IMR-90 (cell line): ENCODE data around the gene GP1BA. TPM values are rescaled to one million over a fixed set of nuclear protein-coding genes. Genes with fewer than 3 reads are reported as not detected.

Experiments used
- ATAC-seq: fragments of 200-7000 bp; cut with Tn5 transposase; 2 replicates; pipeline ENCODE4 v1.9.1; 2020; ENCODE audit warnings: low read depth, mild to moderate bottlenecking, moderate library complexity
- BruUV-seq: library from RNA; stranded (reverse); fragments of 400-500 nt; replicated peaks from 2 replicates; lab custom pipeline; 2021; lab: Mats Ljungman, UMichigan
- CTCF ChIA-PET: fragments of 300-600 bp; formaldehyde crosslinking; extraction: SDS; loops from one replicate; lab custom pipeline; 2021; ENCODE audit warnings: antibody characterized with exemption; lab: Yijun Ruan, JAX
- POLR2A ChIA-PET: fragments of 300-600 bp; sonication (Branson Sonifier 250); formaldehyde crosslinking; loops from one replicate; lab custom pipeline; 2022; ENCODE audit warnings: antibody characterized with exemption; ENCODE audit not compliant: unreplicated experiment; lab: Charles Lee
- DNase-seq: peaks from one replicate; pipeline ENCODE4 v3.0.0; 2013
- H2AFZ ChIP-seq: replicated peaks from 2 replicates; pipeline ENCODE3; 2013; ENCODE audit warnings: low read length, mild to moderate bottlenecking; ENCODE audit not compliant: poor library complexity
- H2AK5ac ChIP-seq: 2 replicates; pipeline ENCODE4 v1.6.1; 2013; ENCODE audit warnings: low read depth, low read length, inconsistent platforms
- H2AK9ac ChIP-seq: replicated peaks from 2 replicates; pipeline ENCODE3; 2013; ENCODE audit warnings: mild to moderate bottlenecking, low read depth, low read length, moderate library complexity; ENCODE audit not compliant: poor library complexity
- H2BK120ac ChIP-seq: 2 replicates; pipeline ENCODE4 v1.6.1; 2013; ENCODE audit warnings: low read depth, low read length, inconsistent platforms
- H2BK15ac ChIP-seq: 3 replicates; pipeline ENCODE4 v1.6.1; 2013; ENCODE audit warnings: low read depth, low read length, inconsistent platforms
- H2BK20ac ChIP-seq: 2 replicates; pipeline ENCODE4 v1.6.1; 2013; ENCODE audit warnings: low read depth, mild to moderate bottlenecking, inconsistent platforms, low read length, moderate library complexity
- H2BK5ac ChIP-seq: 2 replicates; pipeline ENCODE4 v1.6.1; 2013; ENCODE audit warnings: mild to moderate bottlenecking, low read depth, low read length, inconsistent platforms; ENCODE audit not compliant: poor library complexity, severe bottlenecking
- H3K14ac ChIP-seq: replicated peaks from 2 replicates; pipeline ENCODE4 v1.6.1; 2013; ENCODE audit warnings: low read depth, low read length, inconsistent platforms
- H3K18ac ChIP-seq: 2 replicates; pipeline ENCODE4 v1.6.1; 2013; ENCODE audit warnings: low read depth, low read length, control low read depth
- H3K23ac ChIP-seq: 2 replicates; pipeline ENCODE4 v1.6.1; 2013; ENCODE audit warnings: low read depth, low read length, inconsistent platforms
- H3K27ac ChIP-seq: 2 replicates; pipeline ENCODE4 v1.5.1; 2013; ENCODE audit warnings: mild to moderate bottlenecking, control low read depth, low read length; ENCODE audit not compliant: insufficient read depth
- H3K27me3 ChIP-seq: 2 replicates; pipeline ENCODE4 v1.6.1; 2013; ENCODE audit warnings: low read length; ENCODE audit not compliant: control insufficient read depth, insufficient read depth
- H3K36me3 ChIP-seq: 2 replicates; pipeline ENCODE4 v1.6.1; 2013; ENCODE audit warnings: low read length, mixed read lengths; ENCODE audit not compliant: control insufficient read depth, insufficient read depth
- H3K4ac ChIP-seq: 2 replicates; pipeline ENCODE4 v1.6.1; 2013; ENCODE audit warnings: low read depth, low read length, inconsistent platforms
- H3K4me1 ChIP-seq: 2 replicates; pipeline ENCODE4 v1.6.1; 2013; ENCODE audit warnings: low read length, mixed read lengths; ENCODE audit not compliant: control insufficient read depth, insufficient read depth
- H3K4me2 ChIP-seq: 2 replicates; pipeline ENCODE4 v1.6.1; 2013; ENCODE audit warnings: low read depth, mild to moderate bottlenecking, control low read depth, low read length, moderate library complexity
- H3K4me3 ChIP-seq: 2 replicates; pipeline ENCODE4 v1.5.1; 2013; ENCODE audit warnings: low read depth, mild to moderate bottlenecking, control low read depth, low read length, moderate library complexity; ENCODE audit not compliant: insufficient read depth
- H3K56ac ChIP-seq: 2 replicates; pipeline ENCODE4 v1.6.1; 2013; ENCODE audit warnings: low read length, inconsistent platforms; ENCODE audit not compliant: insufficient read depth; ENCODE audit errors: extremely low read depth
- H3K79me1 ChIP-seq, 2 experiments: 2 replicates each; pipeline ENCODE4 v1.6.1; 2013; ENCODE audit warnings: low read length in 2 of 2, inconsistent platforms in 1 of 2, low read depth in 1 of 2
- H3K9ac ChIP-seq: 2 replicates; pipeline ENCODE4 v1.6.1; 2013; ENCODE audit warnings: low read depth, low read length, control low read depth
- H3K9me1 ChIP-seq: 2 replicates; pipeline ENCODE4 v1.6.1; 2013; ENCODE audit warnings: low read length, inconsistent platforms; ENCODE audit not compliant: insufficient read depth
- H3K9me3 ChIP-seq: 2 replicates; pipeline ENCODE4 v1.6.1; 2013; ENCODE audit warnings: low read length; ENCODE audit not compliant: control insufficient read depth, insufficient read depth
- H4K20me1 ChIP-seq: 2 replicates; pipeline ENCODE4 v1.6.1; 2013; ENCODE audit warnings: low read length, inconsistent platforms; ENCODE audit not compliant: insufficient read depth
- H4K5ac ChIP-seq: 2 replicates; pipeline ENCODE4 v1.6.1; 2013; ENCODE audit warnings: mild to moderate bottlenecking, low read depth, low read length, control low read depth
- H4K8ac ChIP-seq, 2 experiments: 2 replicates each; pipeline ENCODE4 v1.6.1; 2013; ENCODE audit warnings: low read depth in 2 of 2, low read length in 2 of 2, control low read depth in 1 of 2, inconsistent platforms in 1 of 2
- H4K91ac ChIP-seq: 2 replicates; pipeline ENCODE4 v1.6.1; 2013; ENCODE audit warnings: low read depth, low read length, inconsistent platforms; ENCODE audit not compliant: insufficient read depth
- BHLHE40 ChIP-seq: fragments of 150-350 bp; IDR thresholded peaks from 2 replicates; pipeline ENCODE4 v1.6.1; 2016; ENCODE audit warnings: mild to moderate bottlenecking, low read depth, low read length
- CEBPB ChIP-seq: IDR thresholded peaks from 2 replicates; pipeline ENCODE4 v1.6.1; 2012; ENCODE audit warnings: low read depth, low read length, improper control_type of control experiment
- FOS ChIP-seq: fragments of 150-350 bp; IDR thresholded peaks from 2 replicates; pipeline ENCODE4 v1.6.1; 2016; ENCODE audit warnings: low read depth, low read length
- MAFK ChIP-seq: IDR thresholded peaks from 2 replicates; pipeline ENCODE4 v1.6.1; 2012; ENCODE audit warnings: low read depth, low read length, improper control_type of control experiment
- MAZ ChIP-seq: IDR thresholded peaks from 2 replicates; pipeline ENCODE4 v1.6.1; 2012; ENCODE audit warnings: low read depth, mild to moderate bottlenecking, low read length, improper control_type of control experiment, moderate library complexity, borderline replicate concordance
- MXI1 ChIP-seq: IDR thresholded peaks from 2 replicates; pipeline ENCODE4 v1.6.1; 2012; ENCODE audit warnings: low read depth, mild to moderate bottlenecking, low read length, moderate library complexity, borderline replicate concordance
- NFE2L2 ChIP-seq: fragments of 150-350 bp; IDR thresholded peaks from 2 replicates; pipeline ENCODE4 v1.6.1; 2016; ENCODE audit warnings: low read depth, mild to moderate bottlenecking, low read length
- POLR2A ChIP-seq: IDR thresholded peaks from 2 replicates; pipeline ENCODE4 v1.6.1; 2012; ENCODE audit warnings: mild to moderate bottlenecking, low read depth, low read length
- RAD21 ChIP-seq: IDR thresholded peaks from 2 replicates; pipeline ENCODE4 v1.6.1; 2012; ENCODE audit warnings: low read length, improper control_type of control experiment
- RCOR1 ChIP-seq: IDR thresholded peaks from 2 replicates; pipeline ENCODE4 v1.6.1; 2012; ENCODE audit warnings: mild to moderate bottlenecking, low read length, improper control_type of control experiment; ENCODE audit not compliant: insufficient replicate concordance
- SMC3 ChIP-seq: fragments of 150-350 bp; IDR thresholded peaks from 2 replicates; pipeline ENCODE4 v1.6.1; 2016; ENCODE audit warnings: low read depth, mild to moderate bottlenecking, antibody characterized with exemption, low read length, moderate library complexity
- WGBS, 2 experiments: methylation state at CpG; one replicate each; pipeline versions ENCODE4 v1.1.5 to v1.1.7; 2013; ENCODE audit warnings: missing lambda C conversion rate in 2 of 2; ENCODE audit not compliant: insufficient read length in 1 of 2; ENCODE audit errors: extremely low coverage in 2 of 2; 5-methylcytosine and 5-hydroxymethylcytosine counted together
- dilution Hi-C: fragments of 300-500 bp; cut with HindIII; formaldehyde crosslinking; loops from one replicate; pipeline ENCODE4 v1.14.3; 2018; ENCODE audit warnings: low sequenced_read_pairs; ENCODE audit not compliant: unreplicated experiment
- in situ Hi-C: fragments of 300-500 bp; cut with MboI; formaldehyde crosslinking; loops from 3 replicates; pipeline ENCODE4 v1.14.3; 2019; ENCODE audit warnings: low sequenced_read_pairs, inconsistent platforms, mixed read lengths
- intact Hi-C: fragments of 100-400 bp; cut with micrococcal nuclease; formaldehyde crosslinking; loops from 2 replicates; pipeline ENCODE4 v1.10.0; 2022
- polyA plus RNA-seq, 3 experiments: library from polyadenylated mRNA; depleted of rRNA; stranded (reverse); fragments of >200 nt; gene quantifications; 2 replicates each; pipeline ENCODE4 v1.2.3, GENCODE V29; 2012; ENCODE audit warnings: low replicate concordance in 1 of 3
- total RNA-seq: library from RNA; depleted of rRNA; stranded (reverse); fragments of >200 nt; gene quantifications from 2 replicates; pipeline ENCODE4 v1.2.3, GENCODE V29; 2012
- TF ChIP-seq, protein P1 (sequence below): conservative IDR thresholded peaks from 2 replicates; pipeline ENCODE4 v1.5.1; 2012; ENCODE audit warnings: mild to moderate bottlenecking, low read depth, low read length, improper control_type of control experiment
- TF ChIP-seq, protein P2 (sequence below): fragments of 150-350 bp; IDR thresholded peaks from 2 replicates; pipeline ENCODE4 v1.6.1; 2017; ENCODE audit warnings: mild to moderate bottlenecking, antibody characterized with exemption, low read length, low read depth

GP1BA gene
- total and polyA plus RNA-seq, 2 of the 4 experiments (the other 2 are of a cell fraction), result not detected

DNA sequence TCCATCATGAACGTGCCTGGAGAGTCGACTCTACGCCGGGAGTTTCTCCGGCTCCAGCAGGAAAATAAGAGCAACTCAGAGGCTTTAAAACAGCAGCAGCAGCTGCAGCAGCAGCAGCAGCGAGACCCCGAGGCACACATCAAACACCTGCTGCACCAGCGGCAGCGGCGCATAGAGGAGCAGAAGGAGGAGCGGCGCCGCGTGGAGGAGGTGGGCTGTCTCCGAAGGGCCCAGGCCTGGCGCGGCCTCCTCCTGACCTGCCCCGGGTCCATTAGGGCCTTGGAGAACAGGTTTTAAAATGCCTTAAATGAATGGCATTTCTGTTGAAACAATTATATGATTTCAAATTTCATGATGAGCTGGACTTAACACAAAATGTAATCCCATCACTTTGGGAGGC, 44.5 kb upstream of the GP1BA start:
- POLR2A ChIA-PET, result no interaction called here

More for the DNA sequence above, 44.5 kb upstream of the GP1BA start:
- dilution Hi-C loops, result no loop called here
- DNase-seq (no peak), ATAC-seq (no peak)
- no peak overlapping the region for H2BK20ac ChIP-seq
- no peak overlapping the region for H3K4me2 ChIP-seq
- H4K5ac ChIP-seq, result no peak overlapping the region
- H2AFZ ChIP-seq, result no peak overlapping the region
- H3K4me3 ChIP-seq, result no peak overlapping the region
- H3K4ac ChIP-seq, result no peak overlapping the region
- no peak overlapping the region for H4K91ac ChIP-seq
- no peak overlapping the region for H2BK5ac ChIP-seq
- no peak overlapping the region for H2AK9ac ChIP-seq
- intact Hi-C loops, result loop anchor here (10.0 kb wide), 1 partner anchor 323 kb away; the partner anchor contains the start of gene GGT6
- CTCF ChIA-PET, result interaction anchor here (0.8 kb wide), 2 partner anchors 87 to 98 kb away, joined by 3 read pairs; no protein-coding TSS in a partner anchor
- BruUV-seq, result no TSS peak
- H3K4me1 ChIP-seq, result no peaks in the 10 kb centered on the region
- no peaks in the 10 kb centered on the region for H3K9me3 ChIP-seq
- TF ChIP-seq RCOR1, result no peak
- TF ChIP-seq POLR2A, result no peak
- TF ChIP-seq, protein P1, sequence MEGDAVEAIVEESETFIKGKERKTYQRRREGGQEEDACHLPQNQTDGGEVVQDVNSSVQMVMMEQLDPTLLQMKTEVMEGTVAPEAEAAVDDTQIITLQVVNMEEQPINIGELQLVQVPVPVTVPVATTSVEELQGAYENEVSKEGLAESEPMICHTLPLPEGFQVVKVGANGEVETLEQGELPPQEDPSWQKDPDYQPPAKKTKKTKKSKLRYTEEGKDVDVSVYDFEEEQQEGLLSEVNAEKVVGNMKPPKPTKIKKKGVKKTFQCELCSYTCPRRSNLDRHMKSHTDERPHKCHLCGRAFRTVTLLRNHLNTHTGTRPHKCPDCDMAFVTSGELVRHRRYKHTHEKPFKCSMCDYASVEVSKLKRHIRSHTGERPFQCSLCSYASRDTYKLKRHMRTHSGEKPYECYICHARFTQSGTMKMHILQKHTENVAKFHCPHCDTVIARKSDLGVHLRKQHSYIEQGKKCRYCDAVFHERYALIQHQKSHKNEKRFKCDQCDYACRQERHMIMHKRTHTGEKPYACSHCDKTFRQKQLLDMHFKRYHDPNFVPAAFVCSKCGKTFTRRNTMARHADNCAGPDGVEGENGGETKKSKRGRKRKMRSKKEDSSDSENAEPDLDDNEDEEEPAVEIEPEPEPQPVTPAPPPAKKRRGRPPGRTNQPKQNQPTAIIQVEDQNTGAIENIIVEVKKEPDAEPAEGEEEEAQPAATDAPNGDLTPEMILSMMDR, result no peak
- TF ChIP-seq MAZ, result no peak
- no peak for TF ChIP-seq SMC3
- TF ChIP-seq NFE2L2, result no peak
- no peak for TF ChIP-seq MAFK
- no peak for TF ChIP-seq BHLHE40
- TF ChIP-seq CEBPB, result no peak
- TF ChIP-seq RAD21, result no peak
- TF ChIP-seq MXI1, result no peak
- TF ChIP-seq, protein P2, sequence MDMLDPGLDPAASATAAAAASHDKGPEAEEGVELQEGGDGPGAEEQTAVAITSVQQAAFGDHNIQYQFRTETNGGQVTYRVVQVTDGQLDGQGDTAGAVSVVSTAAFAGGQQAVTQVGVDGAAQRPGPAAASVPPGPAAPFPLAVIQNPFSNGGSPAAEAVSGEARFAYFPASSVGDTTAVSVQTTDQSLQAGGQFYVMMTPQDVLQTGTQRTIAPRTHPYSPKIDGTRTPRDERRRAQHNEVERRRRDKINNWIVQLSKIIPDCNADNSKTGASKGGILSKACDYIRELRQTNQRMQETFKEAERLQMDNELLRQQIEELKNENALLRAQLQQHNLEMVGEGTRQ, result no peak
- no peak for TF ChIP-seq FOS
- in situ Hi-C loops, result loop anchor here (10.0 kb wide), 2 partner anchors 173 to 313 kb away; partner anchors contain the start of gene ARRB2
- no peak overlapping the region for H3K27ac ChIP-seq
- H4K8ac ChIP-seq, result no peak overlapping the region
- no peaks in the 10 kb centered on the region for H3K27me3 ChIP-seq
- H3K14ac ChIP-seq, result no peak overlapping the region
- no peak overlapping the region for H3K56ac ChIP-seq
- H3K79me1 ChIP-seq, result no peaks in the 10 kb centered on the region
- no peak overlapping the region for H3K23ac ChIP-seq
- H2BK120ac ChIP-seq, result no peak overlapping the region
- 96% methylated on average over 15 of the region's 18 CpGs; no CpG with 5 or more reads in 1 of the 2 experiments for WGBS, 2 experiments
- no peak overlapping the region for H2BK15ac ChIP-seq
- peaks cover 16% of the 10 kb centered on the region for H4K20me1 ChIP-seq
- H3K18ac ChIP-seq, result no peak overlapping the region
- H3K9ac ChIP-seq, result no peak overlapping the region
- peaks cover 50% of the 10 kb centered on the region for H3K36me3 ChIP-seq
- no peak overlapping the region for H2AK5ac ChIP-seq
- no peaks in the 10 kb centered on the region for H3K9me1 ChIP-seq
